ENCODE measurements around the gene PNMA6A.

GRCh38 chrX:153102418-153102817 lies 30.2 kb downstream of the PNMA6A start:
- no peak for TF ChIP-seq CTCF (IDR thresholded peaks at IDR 0.05)
- no peak for TF ChIP-seq POLR2A (IDR thresholded peaks at IDR 0.05)

Measured in esophagus squamous epithelium (tissue), 4 donors.